NCI-H2227 treated with DMSO at 0.1 percent for 48 hours (cell line): ENCODE data around the gene CXXC5.

ENCODE experiments used
- DNase-seq: peaks from one replicate; lab custom pipeline; 2025; lab: John Stamatoyannopoulos, UW

Gene CXXC5

GRCh38 chr5:139682016-139682975, 34.1 kb downstream of the CXXC5 start:
- no peak for DNase-seq

- DNase-seq = no peak
These were observed 35.4 kb downstream of the CXXC5 start for GRCh38 chr5:139683295-139684271.

- DNase-seq = no peak
These were observed 36.3 kb downstream of the CXXC5 start for GRCh38 chr5:139684350-139684880.

- no peak for DNase-seq
These were observed 37.0 kb downstream of the CXXC5 start for GRCh38 chr5:139684881-139685749.

GRCh38 chr5:139685886-139686285, 37.7 kb downstream of the CXXC5 start:
- DNase-seq = no peak

- DNase-seq = no peak
These were observed 38.2 kb downstream of the CXXC5 start for GRCh38 chr5:139686356-139686705.

GRCh38 chr5:139686706-139687441, 38.7 kb downstream of the CXXC5 start:
- DNase-seq = no peak

GRCh38 chr5:139687656-139688055, 39.5 kb downstream of the CXXC5 start:
- no peak for DNase-seq

- no peak for DNase-seq
These were observed 40.0 kb downstream of the CXXC5 start for GRCh38 chr5:139688088-139688702.

- DNase-seq = no peak
These were observed 40.7 kb downstream of the CXXC5 start for GRCh38 chr5:139688751-139689372.

- no peak for DNase-seq
These were observed 41.5 kb downstream of the CXXC5 start for GRCh38 chr5:139689631-139690063.

- no peak for DNase-seq
These were observed 42.1 kb downstream of the CXXC5 start for GRCh38 chr5:139690064-139690802.

- DNase-seq = no peak
These were observed 42.9 kb downstream of the CXXC5 start for GRCh38 chr5:139690803-139691629.

- DNase-seq = no peak
These were observed 44.0 kb downstream of the CXXC5 start for GRCh38 chr5:139692148-139692547.

- no peak for DNase-seq
These were observed 44.6 kb downstream of the CXXC5 start for GRCh38 chr5:139692679-139693308.

GRCh38 chr5:139693676-139694364, 45.7 kb downstream of the CXXC5 start:
- DNase-seq = no peak
